22Rv1 (cell line): ENCODE results near the gene BMAL1.

Source experiments
- ZFX ChIP-seq: fragments of 450-650 bp; IDR thresholded peaks from 2 replicates; pipeline ENCODE4 v1.6.1; 2017; ENCODE audit warnings: antibody characterized with exemption, borderline replicate concordance
- TF ChIP-seq, protein P1 (sequence below): fragments of 450-650 bp; IDR thresholded peaks from 2 replicates; pipeline ENCODE4 v1.5.1; 2017; ENCODE audit warnings: mild to moderate bottlenecking

DNA sequence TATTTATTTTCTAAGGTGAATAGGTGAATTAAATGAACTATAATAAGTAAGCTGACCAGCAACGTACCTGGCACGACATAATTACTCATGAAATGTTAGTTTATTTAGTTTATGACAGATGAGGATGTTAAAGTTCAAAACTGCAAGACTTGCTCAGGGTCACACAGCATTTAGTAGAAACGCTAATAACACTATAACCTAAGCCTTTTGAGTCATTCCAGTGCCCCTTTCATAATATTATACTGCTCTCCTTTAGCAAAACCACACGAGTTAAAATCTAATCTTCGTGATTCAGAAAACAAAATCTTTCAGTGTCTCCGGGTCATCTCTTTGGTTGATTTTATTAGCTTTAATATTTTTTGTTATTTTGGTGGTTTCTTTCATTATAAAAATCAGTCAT lies 145.8 kb downstream of the BMAL1 start:
- TF ChIP-seq, protein P1, sequence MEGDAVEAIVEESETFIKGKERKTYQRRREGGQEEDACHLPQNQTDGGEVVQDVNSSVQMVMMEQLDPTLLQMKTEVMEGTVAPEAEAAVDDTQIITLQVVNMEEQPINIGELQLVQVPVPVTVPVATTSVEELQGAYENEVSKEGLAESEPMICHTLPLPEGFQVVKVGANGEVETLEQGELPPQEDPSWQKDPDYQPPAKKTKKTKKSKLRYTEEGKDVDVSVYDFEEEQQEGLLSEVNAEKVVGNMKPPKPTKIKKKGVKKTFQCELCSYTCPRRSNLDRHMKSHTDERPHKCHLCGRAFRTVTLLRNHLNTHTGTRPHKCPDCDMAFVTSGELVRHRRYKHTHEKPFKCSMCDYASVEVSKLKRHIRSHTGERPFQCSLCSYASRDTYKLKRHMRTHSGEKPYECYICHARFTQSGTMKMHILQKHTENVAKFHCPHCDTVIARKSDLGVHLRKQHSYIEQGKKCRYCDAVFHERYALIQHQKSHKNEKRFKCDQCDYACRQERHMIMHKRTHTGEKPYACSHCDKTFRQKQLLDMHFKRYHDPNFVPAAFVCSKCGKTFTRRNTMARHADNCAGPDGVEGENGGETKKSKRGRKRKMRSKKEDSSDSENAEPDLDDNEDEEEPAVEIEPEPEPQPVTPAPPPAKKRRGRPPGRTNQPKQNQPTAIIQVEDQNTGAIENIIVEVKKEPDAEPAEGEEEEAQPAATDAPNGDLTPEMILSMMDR: no peak
- no peak for TF ChIP-seq ZFX
